SU-DHL-6 (cell line): ENCODE measurements around the gene ZBTB6.
A peak's percentile ranks its signal among the peaks of the same experiment; 100 is the strongest.

Source experiments
- H2AFZ ChIP-seq: fragments of 200-600 bp; sonication (generic); 2 replicates; pipeline ENCODE4 v1.6.1; 2014; ENCODE audit warnings: low read depth, mild to moderate bottlenecking, moderate library complexity, mixed read lengths, antibody characterized with exemption, low read length; ENCODE audit not compliant: severe bottlenecking
- H3F3A ChIP-seq: fragments of 200-600 bp; shearing (Covaris generic); 2 replicates; pipeline ENCODE4 v1.6.0; 2016; ENCODE audit warnings: antibody characterized with exemption, mild to moderate bottlenecking; ENCODE audit not compliant: insufficient read depth
- H3K27ac ChIP-seq: fragments of 200-600 bp; sonication (generic); 2 replicates; pipeline ENCODE4 v1.5.1; 2016; ENCODE audit warnings: low read depth, mild to moderate bottlenecking, low read length, moderate library complexity, mixed read lengths
- H3K27me3 ChIP-seq: fragments of 200-600 bp; sonication (generic), shearing (Covaris generic); 2 replicates; pipeline ENCODE4 v1.6.0; 2014; ENCODE audit warnings: mild to moderate bottlenecking, low read length
- H3K36me3 ChIP-seq: fragments of 200-600 bp; sonication (generic); 2 replicates; pipeline ENCODE4 v1.6.1; 2014; ENCODE audit warnings: mild to moderate bottlenecking, low read length, mixed read lengths
- H3K4me2 ChIP-seq: fragments of 300-600, 200-600 bp; shearing (Covaris generic), sonication (generic); 2 replicates; pipeline ENCODE4 v1.6.0; 2014; ENCODE audit warnings: low read length, low read depth, mild to moderate bottlenecking; ENCODE audit not compliant: poor library complexity, severe bottlenecking
- H3K4me3 ChIP-seq: fragments of 200-600 bp; sonication (generic); 2 replicates; pipeline ENCODE4 v1.5.1; 2014; ENCODE audit warnings: antibody characterized with exemption, low read length, mild to moderate bottlenecking, mixed read lengths; ENCODE audit not compliant: insufficient read depth, poor library complexity, severe bottlenecking
- H3K79me2 ChIP-seq: fragments of 200-600 bp; sonication (generic); 2 replicates; pipeline ENCODE4 v1.6.1; 2014; ENCODE audit warnings: mild to moderate bottlenecking, low read length, moderate library complexity; ENCODE audit not compliant: insufficient read depth
- H3K9ac ChIP-seq: fragments of 200-600 bp; sonication (generic); 2 replicates; pipeline ENCODE4 v1.7.0; 2014; ENCODE audit warnings: mild to moderate bottlenecking, low read length
- H3K9me2 ChIP-seq: fragments of 200-600 bp; sonication (generic); replicated peaks from 2 replicates; pipeline ENCODE4 v1.6.1; 2014; ENCODE audit warnings: low read length; ENCODE audit not compliant: insufficient read depth
- H3K9me3 ChIP-seq: fragments of 200-600 bp; sonication (generic); 2 replicates; pipeline ENCODE4 v1.6.1; 2014; ENCODE audit warnings: low read length, mixed read lengths; ENCODE audit not compliant: insufficient read depth
- H4K20me1 ChIP-seq: fragments of 200-600 bp; sonication (generic); 2 replicates; pipeline ENCODE4 v1.6.1; 2014; ENCODE audit warnings: low read depth, mild to moderate bottlenecking, antibody characterized with exemption, low read length, moderate library complexity, mixed read lengths
- CTCF ChIP-seq: fragments of 200-600 bp; sonication (generic); IDR thresholded peaks from one replicate; pipeline ENCODE4 v1.5.1; 2017; ENCODE audit warnings: antibody characterized with exemption, mild to moderate bottlenecking, low read length, moderate library complexity; ENCODE audit not compliant: insufficient read depth, poor library complexity, severe bottlenecking
- EZH2phosphoT487 ChIP-seq: fragments of 200-600 bp; sonication (generic), shearing (Covaris generic); conservative IDR thresholded peaks from 2 replicates; pipeline ENCODE4 v1.6.1; 2018; ENCODE audit warnings: mild to moderate bottlenecking, antibody characterized with exemption, low read length, moderate library complexity, mixed read lengths

Gene ZBTB6

GRCh38 chr9:122923947-122924346 is 10.8 kb upstream of the ZBTB6 start:
- no peaks in the 10 kb centered on the region for H3F3A ChIP-seq
- no peak overlapping the region for H3K27ac ChIP-seq
- H4K20me1 ChIP-seq: no peaks in the 10 kb centered on the region
- no peaks in the 10 kb centered on the region for H3K9me3 ChIP-seq
- peaks cover 19% of the 10 kb centered on the region for H3K79me2 ChIP-seq
- TF ChIP-seq EZH2phosphoT487 (no peak), CTCF (no peak)
- no peak overlapping the region for H3K4me2 ChIP-seq
- no peak overlapping the region for H3K4me3 ChIP-seq
- no peaks in the 10 kb centered on the region for H3K36me3 ChIP-seq
- no peaks in the 10 kb centered on the region for H3K27me3 ChIP-seq
- H3K9me2 ChIP-seq: no peaks in the 10 kb centered on the region
- no peak overlapping the region for H2AFZ ChIP-seq
- no peak overlapping the region for H3K9ac ChIP-seq

GRCh38 chr9:122922713-122923112 is 9.6 kb upstream of the ZBTB6 start:
- no peak for TF ChIP-seq CTCF
- TF ChIP-seq EZH2phosphoT487: no peak
- H2AFZ ChIP-seq: no peak overlapping the region
- no peaks in the 10 kb centered on the region for H3K9me3 ChIP-seq
- no peaks in the 10 kb centered on the region for H4K20me1 ChIP-seq
- H3F3A ChIP-seq: no peaks in the 10 kb centered on the region
- no peak overlapping the region for H3K27ac ChIP-seq
- H3K79me2 ChIP-seq: peaks cover 9% of the 10 kb centered on the region
- no peaks in the 10 kb centered on the region for H3K27me3 ChIP-seq
- H3K4me2 ChIP-seq: no peak overlapping the region
- no peak overlapping the region for H3K4me3 ChIP-seq
- no peaks in the 10 kb centered on the region for H3K9me2 ChIP-seq
- no peaks in the 10 kb centered on the region for H3K36me3 ChIP-seq
- no peak overlapping the region for H3K9ac ChIP-seq

- H3K36me3 ChIP-seq: no peaks in the 10 kb centered on the region
- H3F3A ChIP-seq: peaks cover 27% of the 10 kb centered on the region
- no peak overlapping the region for H2AFZ ChIP-seq
- H3K9me3 ChIP-seq: no peaks in the 10 kb centered on the region
- H3K4me3 ChIP-seq: no peak overlapping the region
- H3K79me2 ChIP-seq: peaks cover 4% of the 10 kb centered on the region; the same call in 1 of the 2 replicates
- no peaks in the 10 kb centered on the region for H4K20me1 ChIP-seq
- no peak overlapping the region for H3K9ac ChIP-seq
- no peak overlapping the region for H3K4me2 ChIP-seq
- H3K27me3 ChIP-seq: no peaks in the 10 kb centered on the region
- H3K9me2 ChIP-seq: no peaks in the 10 kb centered on the region
- TF ChIP-seq CTCF (no peak), EZH2phosphoT487 (no peak)
- no peak overlapping the region for H3K27ac ChIP-seq
These were observed 5.2 kb upstream of the ZBTB6 start for GRCh38 chr9:122918310-122918709.

GRCh38 chr9:122912671-122912963 is 506 bp downstream of the ZBTB6 start:
- H3F3A ChIP-seq: peaks cover 69% of the 10 kb centered on the region

More at GRCh38 chr9:122912671-122912963, 506 bp downstream of the ZBTB6 start:
- Histone ChIP-seq H3K4me3 (peak overlapping the region; percentile 84), H3K9me2 (no peaks in the 10 kb centered on the region), H3K27me3 (no peaks in the 10 kb centered on the region), H3K27ac (peak overlapping the region; percentile 94), H3K4me2 (peak overlapping the region; percentile 97), H3K36me3 (peaks cover 15% of the 10 kb centered on the region; the same call in 1 of the 2 replicates), H3K79me2 (peaks cover 38% of the 10 kb centered on the region), H2AFZ (peak overlapping the region; percentile 71), H3K9me3 (no peaks in the 10 kb centered on the region), H4K20me1 (no peaks in the 10 kb centered on the region), H3K9ac (peak overlapping the region; percentile 70)
- TF ChIP-seq CTCF (no peak), EZH2phosphoT487 (no peak)
